ENCODE measurements around the gene DPEP2.
"Not testable (repeated sequence)": the region's sequence is repeated elsewhere in the genome, so short reads cannot be mapped to it uniquely, and the experiment has no call there.

The DPEP2 gene

GRCh38 chr16:68031951-68032350 is 32.7 kb upstream of the DPEP2 start:
- H4K20me1 ChIP-seq: no peaks in the 10 kb centered on the region
- no peaks in the 10 kb centered on the region for H3K9me3 ChIP-seq (replicated peaks in 1 of 11)
- no peak overlapping the region for H3K4me3 ChIP-seq
- H3K4me1 ChIP-seq: peaks cover 0 to 3% (median 0%) of the 10 kb centered on the region in 10 experiments; a peak in 6 of 20 replicates
- H3K27me3 ChIP-seq: no peaks in the 10 kb centered on the region
- H3K36me3 ChIP-seq: peaks cover 37 to 69% (median 50%) of the 10 kb centered on the region in 11 experiments
- H3K9ac ChIP-seq: no peak overlapping the region
- no peak for TF ChIP-seq Cebpa-rat (IDR thresholded peaks at IDR 0.05)
- H3K4me2 ChIP-seq: no peak overlapping the region
- no peak overlapping the region for H3K27ac ChIP-seq

- not testable (repeated sequence) for H3K4me2 ChIP-seq; H3K4me3 ChIP-seq; H3K27ac ChIP-seq; H3K4me1 ChIP-seq; H3K9me3 ChIP-seq (replicated peaks in 1 of 11); H4K20me1 ChIP-seq; H3K27me3 ChIP-seq; H3K9ac ChIP-seq
- peaks cover 55 to 78% (median 64%) of the 10 kb centered on the region in 11 experiments for H3K36me3 ChIP-seq
Measured at GRCh38 chr16:68030108-68030507, 30.8 kb upstream of the DPEP2 start.

- Histone ChIP-seq H3K27ac (no peak overlapping the region), H3K9me3 (replicated peaks in 1 of 11) (no peaks in the 10 kb centered on the region)
- TF ChIP-seq Cebpa-rat (IDR thresholded peaks at IDR 0.05): no peak
Measured at GRCh38 chr16:68028996-68029395, 29.7 kb upstream of the DPEP2 start.

GRCh38 chr16:68022728-68023537 is 23.6 kb upstream of the DPEP2 start, which contains the start of the genes DDX28 and DUS2:
Gene DDX28 (minus strand): TSS chr16:68023232. CDS start chr16:68023202, 30 bp downstream.
Gene DUS2 (plus strand): TSS chr16:68023284. CDS start chr16:68038024, 14,740 bp downstream.
- H3K9ac ChIP-seq: peak within 1 kb of the TSS; percentile 92 to 99 (median 97)
- peaks cover 32 to 47% (median 37%) of the 10 kb centered on the region in 11 experiments for H3K36me3 ChIP-seq
- H3K4me1 ChIP-seq: peaks cover 21 to 33% (median 28%) of the 10 kb centered on the region in 10 experiments
- no peaks in the 10 kb centered on the region for H3K9me3 ChIP-seq (replicated peaks in 1 of 11)
- H3K4me2 ChIP-seq: peak within 1 kb of the TSS; percentile 98 to 100 (median 99)
- H3K27ac ChIP-seq: peak within 1 kb of the TSS; percentile 91 to 97 (median 96)
- no peaks in the 10 kb centered on the region for H3K27me3 ChIP-seq
- H3K4me3 ChIP-seq: peak within 1 kb of the TSS; percentile 86 to 98 (median 94)
- H4K20me1 ChIP-seq: peaks cover 0 to 17% (median 12%) of the 10 kb centered on the region in 11 experiments; a peak in 12 of 22 replicates
- TF ChIP-seq Cebpa-rat (IDR thresholded peaks at IDR 0.05): no peak

More at GRCh38 chr16:68028996-68029395, 29.7 kb upstream of the DPEP2 start:
- Histone ChIP-seq H3K4me3 (no peak overlapping the region), H3K36me3 (peaks cover 57 to 78% (median 64%) of the 10 kb centered on the region in 11 experiments), H3K4me2 (no peak overlapping the region), H3K4me1 (peaks cover 3 to 12% (median 8%) of the 10 kb centered on the region in 10 experiments), H3K27me3 (no peaks in the 10 kb centered on the region), H4K20me1 (no peaks in the 10 kb centered on the region), H3K9ac (no peak overlapping the region)

- Histone ChIP-seq H3K27me3 (no peaks in the 10 kb centered on the region), H3K27ac (peak overlapping the region; percentile 91 to 97 (median 96)), H3K4me1 (peaks cover 21 to 33% (median 28%) of the 10 kb centered on the region in 10 experiments), H3K4me3 (peak overlapping the region; percentile 86 to 98 (median 94)), H3K9me3 (replicated peaks in 1 of 11) (no peaks in the 10 kb centered on the region), H3K9ac (peak overlapping the region; percentile 92 to 99 (median 97)), H3K36me3 (peaks cover 25 to 41% (median 31%) of the 10 kb centered on the region in 11 experiments; a peak in 21 of 22 replicates), H3K4me2 (peak overlapping the region; percentile 98 to 100 (median 99)), H4K20me1 (peaks cover 0 to 17% (median 12%) of the 10 kb centered on the region in 11 experiments; a peak in 12 of 22 replicates)
- TF ChIP-seq Cebpa-rat (IDR thresholded peaks at IDR 0.05): no peak
Measured at GRCh38 chr16:68022278-68022727, 23.0 kb upstream of the DPEP2 start.

- H3K9ac ChIP-seq: peak overlapping the region in 10 of 11 experiments; percentile 92 to 99 (median 97); a peak in 20 of 22 replicates
- peaks cover 17 to 33% (median 24%) of the 10 kb centered on the region in 11 experiments; a peak in 21 of 22 replicates for H3K36me3 ChIP-seq
- no peak for TF ChIP-seq Cebpa-rat (IDR thresholded peaks at IDR 0.05)
- H3K4me2 ChIP-seq: peak overlapping the region; percentile 98 to 100 (median 99)
- H3K4me1 ChIP-seq: peaks cover 21 to 39% (median 28%) of the 10 kb centered on the region in 10 experiments
- H4K20me1 ChIP-seq: peaks cover 0 to 17% (median 12%) of the 10 kb centered on the region in 11 experiments; a peak in 12 of 22 replicates
- H3K27ac ChIP-seq: peak overlapping the region in 3 of 11 experiments; percentile 94 to 96 (median 96); a peak in 3 of 22 replicates
- no peaks in the 10 kb centered on the region for H3K9me3 ChIP-seq (replicated peaks in 1 of 11)
- no peaks in the 10 kb centered on the region for H3K27me3 ChIP-seq
- peak overlapping the region; percentile 86 to 98 (median 94) for H3K4me3 ChIP-seq
Measured at GRCh38 chr16:68021490-68021889, 22.2 kb upstream of the DPEP2 start.

GRCh38 chr16:68019167-68019680 is 19.9 kb upstream of the DPEP2 start:
- H3K4me3 ChIP-seq: no peak overlapping the region
- H3K9me3 ChIP-seq (replicated peaks in 1 of 11): no peaks in the 10 kb centered on the region
- no peak overlapping the region for H3K4me2 ChIP-seq
- no peak for TF ChIP-seq Cebpa-rat (IDR thresholded peaks at IDR 0.05)
- H3K9ac ChIP-seq: no peak overlapping the region
- peaks cover 19 to 31% (median 23%) of the 10 kb centered on the region in 10 experiments for H3K4me1 ChIP-seq
- H3K36me3 ChIP-seq: peaks cover 6 to 15% (median 12%) of the 10 kb centered on the region in 11 experiments; a peak in 17 of 22 replicates
- no peaks in the 10 kb centered on the region for H3K27me3 ChIP-seq
- no peak overlapping the region for H3K27ac ChIP-seq
- peaks cover 0 to 17% (median 12%) of the 10 kb centered on the region in 11 experiments; a peak in 12 of 22 replicates for H4K20me1 ChIP-seq

- peaks cover 0 to 24% (median 11%) of the 10 kb centered on the region in 10 experiments; a peak in 15 of 20 replicates for H3K4me1 ChIP-seq
- H3K9ac ChIP-seq: no peak within 1 kb of the TSS
- no peak for TF ChIP-seq Cebpa-rat (IDR thresholded peaks at IDR 0.05)
- no peaks in the 10 kb centered on the region; a peak in 1 of 22 replicates for H4K20me1 ChIP-seq
- H3K9me3 ChIP-seq (replicated peaks in 1 of 11): no peaks in the 10 kb centered on the region
- H3K27me3 ChIP-seq: no peaks in the 10 kb centered on the region
- peak within 1 kb of the TSS in 1 of 11 experiments; percentile 16; a peak in 1 of 22 replicates for H3K4me2 ChIP-seq
- peaks cover 0 to 3% (median 0%) of the 10 kb centered on the region in 11 experiments; a peak in 1 of 22 replicates for H3K36me3 ChIP-seq
- no peak within 1 kb of the TSS for H3K4me3 ChIP-seq
- no peak within 1 kb of the TSS for H3K27ac ChIP-seq
Measured at GRCh38 chr16:68015681-68016080, 16.4 kb upstream of the DPEP2 start, which contains the start of gene DPEP2NB. Gene DPEP2NB (minus strand): TSS chr16:68015911. CDS start chr16:68015770, 141 bp downstream.
